AG09319 (cell line): ENCODE results near the gene CCBE1.

ENCODE experiments used
- DNase-seq: peaks from one replicate; pipeline ENCODE4 v3.0.0-alpha.2; 2010; ENCODE audit warnings: low read depth; ENCODE audit errors: extremely low read depth
- CTCF ChIP-seq: IDR thresholded peaks from 2 replicates; pipeline ENCODE4 v1.5.1; 2011; ENCODE audit warnings: low read depth, mild to moderate bottlenecking, inconsistent platforms, low read length, moderate library complexity

CCBE1 gene

GRCh38 chr18:59402432-59403090 lies 294.7 kb downstream of the CCBE1 start:
- TF ChIP-seq CTCF = no peak; the same call in none of the 2 replicates
- DNase-seq = no peak

GRCh38 chr18:59400407-59400806 lies 296.8 kb downstream of the CCBE1 start:
- no peak for DNase-seq
- no peak for TF ChIP-seq CTCF

GRCh38 chr18:59395226-59396175 lies 301.7 kb downstream of the CCBE1 start:
- DNase-seq = no peak
- no peak for TF ChIP-seq CTCF

- TF ChIP-seq CTCF = no peak
These were observed 303.8 kb downstream of the CCBE1 start for GRCh38 chr18:59393381-59393780.

GRCh38 chr18:59388817-59389216 lies 308.4 kb downstream of the CCBE1 start:
- DNase-seq = no peak
- no peak for TF ChIP-seq CTCF

More at GRCh38 chr18:59393381-59393780, 303.8 kb downstream of the CCBE1 start:
- no peak for DNase-seq

GRCh38 chr18:59387687-59388565 lies 309.3 kb downstream of the CCBE1 start:
- no peak for DNase-seq
- TF ChIP-seq CTCF = no peak
